ENCODE data around the gene UNC13B.
"Not testable (repeated sequence)": the region's sequence is repeated elsewhere in the genome, so short reads cannot be mapped to it uniquely, and the experiment has no call there.

The UNC13B gene

GRCh38 chr9:35162605-35163315 lies 951 bp downstream of the UNC13B start:
- DNase-seq (ENCODE audit: low read depth in 1 of 2, low spot score in 1 of 2) = no peak

GRCh38 chr9:35163413-35163812 lies 1.6 kb downstream of the UNC13B start:
- no peak for DNase-seq (ENCODE audit: low read depth in 1 of 2, low spot score in 1 of 2)

GRCh38 chr9:35164711-35165110 lies 2.9 kb downstream of the UNC13B start:
- no peak for DNase-seq (ENCODE audit: low read depth in 1 of 2, low spot score in 1 of 2)

GRCh38 chr9:35167429-35167828 lies 5.6 kb downstream of the UNC13B start:
- not testable (repeated sequence) for DNase-seq (ENCODE audit: low read depth in 1 of 2, low spot score in 1 of 2)

- no peak for DNase-seq (ENCODE audit: low read depth in 1 of 2, low spot score in 1 of 2)
Observed at GRCh38 chr9:35168963-35169362, 7.2 kb downstream of the UNC13B start.

GRCh38 chr9:35172878-35173277 lies 11.1 kb downstream of the UNC13B start:
- no peak for DNase-seq (ENCODE audit: low read depth in 1 of 2, low spot score in 1 of 2)

GRCh38 chr9:35177520-35177919 lies 15.7 kb downstream of the UNC13B start:
- no peak for DNase-seq (ENCODE audit: low read depth in 1 of 2, low spot score in 1 of 2)

- no peak for DNase-seq (ENCODE audit: low read depth in 1 of 2, low spot score in 1 of 2)
Observed at GRCh38 chr9:35179347-35180280, 17.8 kb downstream of the UNC13B start.

- no peak for DNase-seq (ENCODE audit: low read depth in 1 of 2, low spot score in 1 of 2)
Observed at GRCh38 chr9:35180801-35181200, 19.0 kb downstream of the UNC13B start.

GRCh38 chr9:35182401-35182800 lies 20.6 kb downstream of the UNC13B start:
- not testable (repeated sequence) for DNase-seq (ENCODE audit: low read depth in 1 of 2, low spot score in 1 of 2)

GRCh38 chr9:35182996-35183754 lies 21.4 kb downstream of the UNC13B start:
- not testable (repeated sequence) for DNase-seq (ENCODE audit: low read depth in 1 of 2, low spot score in 1 of 2)

- not testable (repeated sequence) for DNase-seq (ENCODE audit: low read depth in 1 of 2, low spot score in 1 of 2)
Observed at GRCh38 chr9:35183755-35184480, 22.1 kb downstream of the UNC13B start.

- DNase-seq (ENCODE audit: low read depth in 1 of 2, low spot score in 1 of 2) = no peak
Observed at GRCh38 chr9:35186524-35186923, 24.7 kb downstream of the UNC13B start.

GRCh38 chr9:35190203-35190602 lies 28.4 kb downstream of the UNC13B start:
- DNase-seq (ENCODE audit: low read depth in 1 of 2, low spot score in 1 of 2) = no peak

- DNase-seq (ENCODE audit: low read depth in 1 of 2, low spot score in 1 of 2) = no peak
Observed at GRCh38 chr9:35191105-35191504, 29.3 kb downstream of the UNC13B start.

- DNase-seq (ENCODE audit: low read depth in 1 of 2, low spot score in 1 of 2) = no peak
Observed at GRCh38 chr9:35193762-35194161, 32.0 kb downstream of the UNC13B start.

- DNase-seq (ENCODE audit: low read depth in 1 of 2, low spot score in 1 of 2) = no peak
Observed at GRCh38 chr9:35195683-35196082, 33.9 kb downstream of the UNC13B start.

- no peak for DNase-seq (ENCODE audit: low read depth in 1 of 2, low spot score in 1 of 2)
Observed at GRCh38 chr9:35198191-35198590, 36.4 kb downstream of the UNC13B start.

GRCh38 chr9:35203528-35203927 lies 41.7 kb downstream of the UNC13B start:
- DNase-seq (ENCODE audit: low read depth in 1 of 2, low spot score in 1 of 2) = no peak

- DNase-seq (ENCODE audit: low read depth in 1 of 2, low spot score in 1 of 2) = no peak
Observed at GRCh38 chr9:35205340-35205739, 43.5 kb downstream of the UNC13B start.

GRCh38 chr9:35211854-35212253 lies 50.0 kb downstream of the UNC13B start:
- no peak for DNase-seq (ENCODE audit: low read depth in 1 of 2, low spot score in 1 of 2)
